Smooth muscle cell (in vitro differentiated cells): ENCODE results near the gene EPO. TPM values are rescaled to one million over a fixed set of nuclear protein-coding genes. Genes with fewer than 3 reads are reported as not detected.

Experiments used
- DNase-seq: peaks from one replicate; lab custom pipeline; 2025; ENCODE audit not compliant: unreplicated experiment; lab: John Stamatoyannopoulos, UW
- H2AFZ ChIP-seq: fragments of 200-600 bp; sonication (generic); 2 replicates; pipeline ENCODE4 v1.6.0; 2016; ENCODE audit warnings: antibody characterized with exemption, low read depth, mild to moderate bottlenecking
- H3F3A ChIP-seq: fragments of 200-600 bp; sonication (generic); 2 replicates; pipeline ENCODE4 v1.6.0; 2017; ENCODE audit warnings: antibody characterized with exemption, low read depth
- H3K27ac ChIP-seq: fragments of 200-600 bp; sonication (generic); 2 replicates; pipeline ENCODE4 v1.5.1; 2016; ENCODE audit warnings: low read depth, mild to moderate bottlenecking
- H3K27me3 ChIP-seq: fragments of 200-600 bp; sonication (generic); 2 replicates; pipeline ENCODE4 v1.6.1; 2016; ENCODE audit warnings: low read depth, mild to moderate bottlenecking
- H3K36me3 ChIP-seq: fragments of 200-600 bp; sonication (generic); 2 replicates; pipeline ENCODE4 v1.5.1; 2016; ENCODE audit warnings: low read depth
- H3K4me1 ChIP-seq: fragments of 200-600 bp; sonication (generic); 2 replicates; pipeline ENCODE4 v1.5.1; 2016; ENCODE audit warnings: low read depth
- H3K4me2 ChIP-seq: fragments of 200-600 bp; sonication (generic); 2 replicates; pipeline ENCODE4 v1.6.0; 2016; ENCODE audit warnings: mild to moderate bottlenecking
- H3K4me3 ChIP-seq: fragments of 200-600 bp; sonication (generic); 2 replicates; pipeline ENCODE4 v1.5.1; 2016; ENCODE audit warnings: mild to moderate bottlenecking
- H3K79me2 ChIP-seq: fragments of 200-600 bp; sonication (generic); 2 replicates; pipeline ENCODE4 v1.6.0; 2016; ENCODE audit warnings: low read depth, mild to moderate bottlenecking
- H3K9ac ChIP-seq: fragments of 200-600 bp; sonication (generic); 2 replicates; pipeline ENCODE4 v1.6.0; 2016; ENCODE audit warnings: low read depth
- H3K9me3 ChIP-seq: fragments of 200-600 bp; sonication (generic); replicated peaks from 2 replicates; pipeline ENCODE4 v1.5.1; 2016; ENCODE audit warnings: low read depth
- H4K20me1 ChIP-seq: fragments of 200-600 bp; sonication (generic); 2 replicates; pipeline ENCODE4 v1.6.0; 2016; ENCODE audit warnings: low read depth
- CTCF ChIP-seq: fragments of 200-600 bp; sonication (generic); IDR thresholded peaks from 2 replicates; pipeline ENCODE4 v1.5.1; 2017; ENCODE audit warnings: borderline replicate concordance, mild to moderate bottlenecking, antibody characterized with exemption; ENCODE audit not compliant: insufficient read depth, poor library complexity, severe bottlenecking
- WGBS: methylation state at CpG from one replicate; pipeline ENCODE4 v1.1.7; 2016; ENCODE audit warnings: low lambda C conversion rate; 5-methylcytosine and 5-hydroxymethylcytosine counted together
- polyA plus RNA-seq: library from polyadenylated mRNA; unstranded; fragments of >200 nt; fragmentation: Nextera tagmentation; extraction: Ambion mirVana; gene quantifications from 2 replicates; pipeline ENCODE4 v1.2.1, GENCODE V29; 2016
- total RNA-seq: library from RNA; depleted of rRNA; stranded (reverse); fragments of >200 nt; gene quantifications from 2 replicates; pipeline ENCODE4 v1.2.3, GENCODE V29; 2014

Gene EPO
- total and polyA plus RNA-seq, 2 experiments from 2014 or later, result not detected

DNA sequence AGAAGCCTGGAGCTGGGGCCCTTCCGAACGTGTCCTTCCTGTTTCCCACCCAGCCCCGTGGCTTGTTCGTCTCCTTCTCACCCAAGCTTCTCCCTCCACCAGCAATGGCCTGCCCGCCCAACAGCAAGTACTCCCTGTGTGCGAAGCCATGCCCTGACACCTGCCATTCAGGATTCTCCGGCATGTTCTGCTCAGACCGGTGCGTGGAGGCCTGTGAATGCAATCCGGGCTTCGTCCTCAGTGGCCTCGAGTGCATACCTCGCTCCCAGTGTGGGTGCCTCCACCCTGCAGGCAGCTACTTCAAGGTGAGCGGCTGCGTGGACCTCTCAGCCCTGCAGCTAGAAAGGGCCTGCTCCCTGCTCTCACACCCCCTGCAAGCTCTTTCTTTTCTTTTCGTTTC lies 45.0 kb downstream of the EPO start:
- H3K27ac ChIP-seq, result no peak overlapping the region
- H3K27me3 ChIP-seq, result no peaks in the 10 kb centered on the region
- no peak for TF ChIP-seq CTCF
- H3K4me3 ChIP-seq, result no peak overlapping the region
- no peaks in the 10 kb centered on the region for H3F3A ChIP-seq
- no peak for DNase-seq
- no peak overlapping the region for H3K4me2 ChIP-seq
- no peak overlapping the region for H3K9ac ChIP-seq
- WGBS, result 84% methylated on average over 16 of the region's 16 CpGs
- peaks cover 3% of the 10 kb centered on the region for H3K4me1 ChIP-seq
- H3K9me3 ChIP-seq, result no peaks in the 10 kb centered on the region
- no peaks in the 10 kb centered on the region for H3K36me3 ChIP-seq
- no peaks in the 10 kb centered on the region for H4K20me1 ChIP-seq
- no peaks in the 10 kb centered on the region for H3K79me2 ChIP-seq
- no peak overlapping the region for H2AFZ ChIP-seq

GRCh38 chr7:100768784-100769183 lies 48.5 kb downstream of the EPO start:
- 89% methylated on average over 7 of the region's 7 CpGs for WGBS
- H3K4me3 ChIP-seq, result no peak overlapping the region

More at GRCh38 chr7:100768784-100769183, 48.5 kb downstream of the EPO start:
- H3K4me1 ChIP-seq, result no peaks in the 10 kb centered on the region
- no peaks in the 10 kb centered on the region for H3F3A ChIP-seq
- H3K27ac ChIP-seq, result no peak overlapping the region
- H4K20me1 ChIP-seq, result no peaks in the 10 kb centered on the region
- H3K79me2 ChIP-seq, result no peaks in the 10 kb centered on the region
- DNase-seq, result no peak
- no peak overlapping the region for H2AFZ ChIP-seq
- no peaks in the 10 kb centered on the region for H3K27me3 ChIP-seq
- no peak for TF ChIP-seq CTCF
- H3K9me3 ChIP-seq, result no peaks in the 10 kb centered on the region
- no peak overlapping the region for H3K9ac ChIP-seq
- H3K36me3 ChIP-seq, result no peaks in the 10 kb centered on the region
- H3K4me2 ChIP-seq, result no peak overlapping the region

Other genes starting within 250 kb of the EPO start
- 14.5 and 20.0 TPM in 2 replicates for gene TSC22D4, start 241.3 kb upstream of the EPO start, total RNA-seq
- gene TSC22D4, start 241.3 kb upstream of the EPO start, polyA plus RNA-seq, result 46.9 and 51.1 TPM in 2 replicates
- 1.6 and 2.3 TPM in 2 replicates for gene NYAP1, start 236.5 kb upstream of the EPO start, total RNA-seq
- 0.07 TPM in 1 of 2 replicates, not detected in the other for gene NYAP1, start 236.5 kb upstream of the EPO start, polyA plus RNA-seq
- 2.7 TPM in 2 replicates for gene AGFG2, start 181.3 kb upstream of the EPO start, total RNA-seq
- gene AGFG2, start 181.3 kb upstream of the EPO start, polyA plus RNA-seq, result 4.0 and 8.4 TPM in 2 replicates
- not detected in 2 replicates for gene SAP25, start 146.6 kb upstream of the EPO start, total RNA-seq
- gene SAP25, start 146.6 kb upstream of the EPO start, polyA plus RNA-seq, result 1.9 and 2.6 TPM in 2 replicates
- gene LRCH4, start 134.3 kb upstream of the EPO start, total RNA-seq, result 31.9 and 48.2 TPM in 2 replicates
- gene LRCH4, start 134.3 kb upstream of the EPO start, polyA plus RNA-seq, result 58.5 and 68.2 TPM in 2 replicates
- gene FBXO24, start 134.1 kb upstream of the EPO start, total RNA-seq, result 0.22 and 0.67 TPM in 2 replicates
- 0.61 and 1.2 TPM in 2 replicates for gene FBXO24, start 134.1 kb upstream of the EPO start, polyA plus RNA-seq
- gene PCOLCE, start 118.1 kb upstream of the EPO start, total RNA-seq, result 169 TPM in 2 replicates
- 526 and 754 TPM in 2 replicates for gene PCOLCE, start 118.1 kb upstream of the EPO start, polyA plus RNA-seq
- gene MOSPD3, start 107.9 kb upstream of the EPO start, total RNA-seq, result 10.5 and 12.1 TPM in 2 replicates
- 46.9 and 47.8 TPM in 2 replicates for gene MOSPD3, start 107.9 kb upstream of the EPO start, polyA plus RNA-seq
- gene TFR2, start 78.9 kb upstream of the EPO start, total RNA-seq, result 1.8 and 1.9 TPM in 2 replicates
- 3.2 TPM in 2 replicates for gene TFR2, start 78.9 kb upstream of the EPO start, polyA plus RNA-seq
- gene ACTL6B, start 64.0 kb upstream of the EPO start, total RNA-seq, result not detected in 2 replicates
- not detected in 2 replicates for gene ACTL6B, start 64.0 kb upstream of the EPO start, polyA plus RNA-seq
- 90.7 and 91.7 TPM in 2 replicates for gene GNB2, start 46.7 kb upstream of the EPO start, total RNA-seq
- gene GNB2, start 46.7 kb upstream of the EPO start, polyA plus RNA-seq, result 219 and 238 TPM in 2 replicates
- gene GIGYF1, start 26.2 kb upstream of the EPO start, total RNA-seq, result 10.7 and 13.1 TPM in 2 replicates
- 8.5 and 11.8 TPM in 2 replicates for gene GIGYF1, start 26.2 kb upstream of the EPO start, polyA plus RNA-seq
- gene POP7, start 14.3 kb upstream of the EPO start, total RNA-seq, result 19.5 and 19.6 TPM in 2 replicates
- 58.7 and 62.3 TPM in 2 replicates for gene POP7, start 14.3 kb upstream of the EPO start, polyA plus RNA-seq
- gene ZAN, start 13.1 kb downstream of the EPO start, total RNA-seq, result not detected in 2 replicates
- not detected in 2 replicates for gene ZAN, start 13.1 kb downstream of the EPO start, polyA plus RNA-seq
- 45.4 and 49.4 TPM in 2 replicates for gene EPHB4, start 107.1 kb downstream of the EPO start, total RNA-seq
- gene EPHB4, start 107.1 kb downstream of the EPO start, polyA plus RNA-seq, result 50.5 and 56.3 TPM in 2 replicates
- 8.9 and 16.8 TPM in 2 replicates for gene SLC12A9, start 132.2 kb downstream of the EPO start, total RNA-seq
- gene SLC12A9, start 132.2 kb downstream of the EPO start, polyA plus RNA-seq, result 12.1 and 17.8 TPM in 2 replicates
- gene TRIP6, start 146.9 kb downstream of the EPO start, total RNA-seq, result 41.9 and 46.8 TPM in 2 replicates
- gene TRIP6, start 146.9 kb downstream of the EPO start, polyA plus RNA-seq, result 65.6 and 87.0 TPM in 2 replicates
- 17.8 and 32.1 TPM in 2 replicates for gene SRRT, start 154.6 kb downstream of the EPO start, total RNA-seq
- 63.6 and 87.5 TPM in 2 replicates for gene SRRT, start 154.6 kb downstream of the EPO start, polyA plus RNA-seq
- 0.31 and 1.2 TPM in 2 replicates for gene UFSP1, start 169.2 kb downstream of the EPO start, total RNA-seq
- 2.6 and 2.9 TPM in 2 replicates for gene UFSP1, start 169.2 kb downstream of the EPO start, polyA plus RNA-seq
- 2.6 and 3.2 TPM in 2 replicates for gene ACHE, start 175.4 kb downstream of the EPO start, total RNA-seq
- gene ACHE, start 175.4 kb downstream of the EPO start, polyA plus RNA-seq, result 2.8 and 3.5 TPM in 2 replicates
- gene MUC3A, start 229.1 kb downstream of the EPO start, total RNA-seq, result not detected in 2 replicates
- not detected in 2 replicates for gene MUC3A, start 229.1 kb downstream of the EPO start, polyA plus RNA-seq
- 7.6 and 13.5 TPM in 2 replicates for gene MUC12, start 249.1 kb downstream of the EPO start, total RNA-seq
- 17.1 and 18.0 TPM in 2 replicates for gene MUC12, start 249.1 kb downstream of the EPO start, polyA plus RNA-seq